ENCODE data around the gene GPATCH4. TPM values are rescaled to one million over a fixed set of nuclear protein-coding genes. Genes with fewer than 3 reads are reported as not detected.
A peak's percentile ranks its signal among the peaks of the same experiment; 100 is the strongest.

Gene GPATCH4
- total and polyA plus RNA-seq, 10 of the 15 experiments (the other 5 are each of a cell fraction or from before 2014, with no cell fraction given) = 35.5 to 111 (median 73.9) TPM

DNA sequence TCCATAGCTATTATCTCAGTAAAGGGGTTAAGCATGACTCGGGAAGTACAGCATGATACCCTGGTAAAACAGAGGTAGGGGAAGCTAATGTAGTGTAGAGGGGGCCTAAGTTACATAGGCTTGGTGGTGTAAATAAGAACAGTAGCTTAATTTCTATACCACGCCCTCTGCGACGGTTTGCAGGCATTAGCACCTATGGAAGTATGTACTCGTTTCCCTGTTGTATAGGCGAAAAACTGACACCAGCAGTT, 10.2 kb downstream of the GPATCH4 start (continued):
- TF ChIP-seq RFX5 (IDR thresholded peaks at IDR 0.05; ENCODE audit: low read depth, low read length) = no peak
- no peak for TF ChIP-seq CBFB (IDR thresholded peaks at IDR 0.05; ENCODE audit: low read depth)
- TF ChIP-seq, protein P1, sequence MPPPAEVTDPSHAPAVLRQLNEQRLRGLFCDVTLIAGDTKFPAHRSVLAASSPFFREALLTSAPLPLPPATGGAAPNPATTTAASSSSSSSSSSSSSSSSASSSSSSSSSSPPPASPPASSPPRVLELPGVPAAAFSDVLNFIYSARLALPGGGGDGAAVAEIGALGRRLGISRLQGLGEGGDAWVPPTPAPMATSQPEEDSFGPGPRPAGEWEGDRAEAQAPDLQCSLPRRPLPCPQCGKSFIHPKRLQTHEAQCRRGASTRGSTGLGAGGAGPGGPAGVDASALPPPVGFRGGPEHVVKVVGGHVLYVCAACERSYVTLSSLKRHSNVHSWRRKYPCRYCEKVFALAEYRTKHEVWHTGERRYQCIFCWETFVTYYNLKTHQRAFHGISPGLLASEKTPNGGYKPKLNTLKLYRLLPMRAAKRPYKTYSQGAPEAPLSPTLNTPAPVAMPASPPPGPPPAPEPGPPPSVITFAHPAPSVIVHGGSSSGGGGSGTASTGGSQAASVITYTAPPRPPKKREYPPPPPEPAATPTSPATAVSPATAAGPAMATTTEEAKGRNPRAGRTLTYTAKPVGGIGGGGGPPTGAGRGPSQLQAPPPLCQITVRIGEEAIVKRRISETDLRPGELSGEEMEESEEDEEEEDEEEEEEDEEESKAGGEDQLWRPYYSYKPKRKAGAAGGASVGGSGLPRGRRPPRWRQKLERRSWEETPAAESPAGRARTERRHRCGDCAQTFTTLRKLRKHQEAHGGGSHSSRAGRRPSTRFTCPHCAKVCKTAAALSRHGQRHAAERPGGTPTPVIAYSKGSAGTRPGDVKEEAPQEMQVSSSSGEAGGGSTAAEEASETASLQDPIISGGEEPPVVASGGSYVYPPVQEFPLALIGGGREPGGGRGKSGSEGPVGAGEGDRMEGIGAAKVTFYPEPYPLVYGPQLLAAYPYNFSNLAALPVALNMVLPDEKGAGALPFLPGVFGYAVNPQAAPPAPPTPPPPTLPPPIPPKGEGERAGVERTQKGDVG (CRISPR knock-in tag; IDR thresholded peaks at IDR 0.05) = no peak
- TF ChIP-seq, protein P2, sequence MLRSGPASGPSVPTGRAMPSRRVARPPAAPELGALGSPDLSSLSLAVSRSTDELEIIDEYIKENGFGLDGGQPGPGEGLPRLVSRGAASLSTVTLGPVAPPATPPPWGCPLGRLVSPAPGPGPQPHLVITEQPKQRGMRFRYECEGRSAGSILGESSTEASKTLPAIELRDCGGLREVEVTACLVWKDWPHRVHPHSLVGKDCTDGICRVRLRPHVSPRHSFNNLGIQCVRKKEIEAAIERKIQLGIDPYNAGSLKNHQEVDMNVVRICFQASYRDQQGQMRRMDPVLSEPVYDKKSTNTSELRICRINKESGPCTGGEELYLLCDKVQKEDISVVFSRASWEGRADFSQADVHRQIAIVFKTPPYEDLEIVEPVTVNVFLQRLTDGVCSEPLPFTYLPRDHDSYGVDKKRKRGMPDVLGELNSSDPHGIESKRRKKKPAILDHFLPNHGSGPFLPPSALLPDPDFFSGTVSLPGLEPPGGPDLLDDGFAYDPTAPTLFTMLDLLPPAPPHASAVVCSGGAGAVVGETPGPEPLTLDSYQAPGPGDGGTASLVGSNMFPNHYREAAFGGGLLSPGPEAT (IDR thresholded peaks at IDR 0.05; ENCODE audit: low read depth) = no peak

DNA sequence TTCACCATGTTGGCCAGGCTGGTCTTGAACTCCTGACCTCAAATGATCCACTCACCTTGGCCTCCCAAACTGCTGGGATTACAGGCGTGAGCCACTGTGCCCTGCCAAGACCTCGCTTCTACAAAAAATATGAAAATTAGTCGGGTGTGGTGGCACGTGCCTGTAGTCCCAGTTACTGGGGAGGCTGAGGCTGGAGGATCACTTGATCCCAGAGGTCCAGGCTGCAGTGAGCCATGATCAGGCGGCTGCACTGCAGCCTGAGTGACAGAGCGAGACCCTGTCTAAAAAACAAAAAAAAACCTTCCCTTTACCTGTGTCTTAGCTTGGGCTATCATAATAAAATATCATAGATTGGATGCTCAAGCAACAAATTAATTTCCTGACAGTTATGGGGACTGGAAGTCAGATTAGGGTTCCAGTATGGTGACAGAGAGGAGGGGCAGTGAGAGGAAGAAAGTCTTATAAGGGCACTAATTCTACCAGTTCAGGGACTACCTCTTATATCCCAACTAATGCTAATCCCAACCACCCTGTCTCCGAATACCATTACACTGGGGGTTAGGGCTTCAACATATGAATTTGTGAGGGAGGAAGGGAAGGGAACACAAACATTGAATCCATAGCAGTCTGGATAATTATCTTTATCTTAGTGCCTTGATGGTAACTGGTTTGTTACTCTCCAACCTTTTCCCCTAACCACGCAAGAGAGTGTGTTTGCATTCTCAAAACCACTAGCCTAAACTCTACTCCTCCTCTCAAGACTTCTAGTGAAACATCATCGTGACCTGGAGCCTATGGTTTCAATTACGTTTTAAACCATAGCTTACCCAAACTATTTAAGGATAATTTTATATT, 10.7 kb downstream of the GPATCH4 start:
- POLR2A ChIA-PET = interaction anchor here (0.9 to 3.1 kb wide), 11 partner anchors 10 to 308 kb away, joined by 3 to 39 read pairs (median 5); partner anchors contain the start of genes GPATCH4, ISG20L2, MEF2D and METTL25B
- intact Hi-C loops (cut with micrococcal nuclease; ENCODE audit: unreplicated experiment) = no loop called here
- TF ChIP-seq LARP7 (IDR thresholded peaks at IDR 0.05) (no peak), ATF7 (IDR thresholded peaks at IDR 0.05; ENCODE audit: low read depth) (no peak), NR2C2 (IDR thresholded peaks at IDR 0.05; ENCODE audit: borderline replicate concordance, control insufficient read depth, insufficient read length, low read depth) (no peak), EED (IDR thresholded peaks at IDR 0.05; ENCODE audit: low read depth) (no peak)
- TF ChIP-seq, protein P2 (IDR thresholded peaks at IDR 0.05; ENCODE audit: low read depth) = no peak
- TF ChIP-seq, protein P3, sequence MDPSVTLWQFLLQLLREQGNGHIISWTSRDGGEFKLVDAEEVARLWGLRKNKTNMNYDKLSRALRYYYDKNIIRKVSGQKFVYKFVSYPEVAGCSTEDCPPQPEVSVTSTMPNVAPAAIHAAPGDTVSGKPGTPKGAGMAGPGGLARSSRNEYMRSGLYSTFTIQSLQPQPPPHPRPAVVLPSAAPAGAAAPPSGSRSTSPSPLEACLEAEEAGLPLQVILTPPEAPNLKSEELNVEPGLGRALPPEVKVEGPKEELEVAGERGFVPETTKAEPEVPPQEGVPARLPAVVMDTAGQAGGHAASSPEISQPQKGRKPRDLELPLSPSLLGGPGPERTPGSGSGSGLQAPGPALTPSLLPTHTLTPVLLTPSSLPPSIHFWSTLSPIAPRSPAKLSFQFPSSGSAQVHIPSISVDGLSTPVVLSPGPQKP (IDR thresholded peaks at IDR 0.05; ENCODE audit: low read depth, low read length) = no peak
- TF ChIP-seq, protein P4, sequence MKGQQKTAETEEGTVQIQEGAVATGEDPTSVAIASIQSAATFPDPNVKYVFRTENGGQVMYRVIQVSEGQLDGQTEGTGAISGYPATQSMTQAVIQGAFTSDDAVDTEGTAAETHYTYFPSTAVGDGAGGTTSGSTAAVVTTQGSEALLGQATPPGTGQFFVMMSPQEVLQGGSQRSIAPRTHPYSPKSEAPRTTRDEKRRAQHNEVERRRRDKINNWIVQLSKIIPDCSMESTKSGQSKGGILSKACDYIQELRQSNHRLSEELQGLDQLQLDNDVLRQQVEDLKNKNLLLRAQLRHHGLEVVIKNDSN (IDR thresholded peaks at IDR 0.05; ENCODE audit: borderline replicate concordance, extremely low read length, insufficient read depth, low read depth, low read length) = no peak

More for the DNA sequence above, 10.7 kb downstream of the GPATCH4 start:
- peak overlapping the region; percentile 97 for H2AFZ ChIP-seq (ENCODE audit: control insufficient read depth, low read depth, low read length)
- peaks cover 9% of the 10 kb centered on the region for H3K79me2 ChIP-seq (ENCODE audit: control insufficient read depth, insufficient read depth, low read length)
- no peak for DNase-seq (ENCODE audit: low read depth, low spot score)
- H3K4me2 ChIP-seq (ENCODE audit: control insufficient read depth, insufficient read depth) = peak overlapping the region; percentile 99
- no peaks in the 10 kb centered on the region for H3K9me3 ChIP-seq (replicated peaks; ENCODE audit: control insufficient read depth, insufficient read depth, low read length)
- H3K4me3 ChIP-seq = peak overlapping the region; percentile 89
- no peaks in the 10 kb centered on the region for H4K20me1 ChIP-seq (ENCODE audit: control insufficient read depth, insufficient read depth)
- RAD21 ChIA-PET (ENCODE audit: unreplicated experiment) = interaction anchor here (0.6 to 2.2 kb wide), 14 partner anchors 8 to 205 kb away, joined by 3 to 18 read pairs (median 6); partner anchors contain the start of genes GPATCH4 and NES
- in situ Hi-C loops (cut with MboI) = no loop called here
- CTCF ChIA-PET = interaction anchor here (0.7 to 4.6 kb wide), 22 partner anchors 11 to 207 kb away, joined by 3 to 49 read pairs (median 6); partner anchors contain the start of genes GPATCH4, ISG20L2 and METTL25B
- no TSS peak for BruUV-seq (replicated peaks)
- peak overlapping the region; percentile 79; the same call in 1 of the 2 replicates for H3K9ac ChIP-seq (ENCODE audit: control insufficient read depth, insufficient read depth, low read length)
- ATAC-seq = no peak; the same call in 2 of the 3 replicates
- H3K4me1 ChIP-seq (ENCODE audit: control insufficient read depth, insufficient read depth, low read length) = peaks cover 5% of the 10 kb centered on the region
- H3K27ac ChIP-seq (ENCODE audit: control insufficient read depth, insufficient read depth) = peak overlapping the region; percentile 86; the same call in 1 of the 2 replicates
- H3K36me3 ChIP-seq (ENCODE audit: control insufficient read depth in 2 of 2, insufficient read depth in 2 of 2, low read length in 1 of 2) = peaks cover 10 to 12% of the 10 kb centered on the region in 2 experiments; a peak in 3 of 4 replicates
- SMC1A ChIA-PET (ENCODE audit: uncharacterized antibody, unreplicated experiment) = interaction anchor here (0.7 to 5.9 kb wide), 18 partner anchors 10 to 271 kb away, joined by 3 to 47 read pairs (median 4); partner anchors contain the start of genes GPATCH4, MEF2D and TTC24
- FAIRE-seq = no peak
- no peaks in the 10 kb centered on the region; a peak in 1 of 4 replicates for H3K27me3 ChIP-seq (replicated peaks in 1 of 2; ENCODE audit: control insufficient read depth in 2 of 2, insufficient read depth in 2 of 2, low read length in 1 of 2)
- 66% methylated on average over 10 of the region's 10 CpGs for WGBS (ENCODE audit: insufficient coverage, insufficient replicate concordance, low lambda C conversion rate, missing lambda C conversion rate)
